ELR (cell line): Measurements from ENCODE around the gene CDKAL1.
A peak's percentile ranks its signal among the peaks of the same experiment; 100 is the strongest.

Experiments used
- DNase-seq: peaks from one replicate; pipeline ENCODE4 v3.0.0-alpha.2; 2015; ENCODE audit warnings: low read depth

CDKAL1 gene

GRCh38 chr6:20877008-20877937, 343.0 kb downstream of the CDKAL1 start:
- peak; percentile 98 for DNase-seq

GRCh38 chr6:20879121-20879520, 344.9 kb downstream of the CDKAL1 start:
- DNase-seq = no peak

DNA sequence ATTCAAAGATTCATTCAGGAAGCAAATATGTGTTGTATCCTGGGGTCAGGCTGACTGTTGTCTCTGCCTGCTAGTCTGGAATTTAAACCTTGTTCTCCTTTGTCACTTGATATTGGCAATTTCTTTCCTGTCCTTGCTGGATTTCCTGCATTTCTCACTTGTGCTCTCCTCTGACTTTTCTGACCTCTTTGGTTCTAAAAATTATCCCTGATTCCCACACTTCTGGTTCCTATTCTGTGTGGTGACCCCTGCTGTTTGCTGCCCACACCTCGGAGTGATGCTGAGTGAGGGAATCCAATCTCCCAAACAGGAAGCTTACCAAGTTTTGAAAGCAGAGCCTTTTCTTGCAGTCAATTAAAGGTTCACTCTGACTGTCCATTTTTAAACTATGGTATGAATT, 345.3 kb downstream of the CDKAL1 start:
- DNase-seq = no peak

- no peak for DNase-seq
Measured at GRCh38 chr6:20881365-20881764, 347.1 kb downstream of the CDKAL1 start.

DNA sequence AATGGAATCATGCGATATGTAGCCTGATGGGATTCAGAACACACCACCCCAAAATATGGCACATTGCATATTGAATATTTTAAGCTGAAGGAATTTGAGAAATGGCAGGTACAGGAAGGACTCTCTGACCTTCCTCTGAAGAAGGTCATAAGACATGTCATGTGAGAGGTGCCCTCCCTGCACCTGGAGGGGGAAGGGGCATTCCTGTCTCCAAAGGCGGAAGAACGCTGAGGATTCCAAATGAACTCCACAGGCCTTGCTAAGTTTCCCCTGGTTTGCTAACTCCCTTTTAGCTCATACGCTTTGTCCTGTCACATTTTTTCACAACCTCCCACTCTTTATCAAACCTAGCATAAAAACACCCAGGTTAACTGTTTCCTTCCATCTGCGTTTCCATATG, 347.8 kb downstream of the CDKAL1 start:
- DNase-seq = no peak

DNA sequence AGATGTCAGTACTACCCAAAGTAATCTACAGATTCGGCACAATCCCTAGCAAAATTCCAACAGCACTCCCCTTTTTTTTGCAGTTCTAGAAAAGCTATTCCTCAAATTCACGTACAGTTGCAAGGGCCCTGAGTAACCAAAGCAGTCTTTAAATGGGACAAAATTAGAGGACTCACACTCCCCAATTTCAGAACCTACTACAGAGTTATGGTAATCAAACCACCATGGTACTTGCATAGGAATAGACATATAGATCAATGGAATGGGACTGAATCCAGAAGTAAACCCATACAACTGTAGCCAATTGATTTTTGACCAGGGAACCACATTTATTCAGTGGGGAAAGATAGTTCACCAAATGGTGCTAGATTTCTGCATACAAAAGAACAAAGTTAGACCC, 350.8 kb downstream of the CDKAL1 start:
- no peak for DNase-seq

DNA sequence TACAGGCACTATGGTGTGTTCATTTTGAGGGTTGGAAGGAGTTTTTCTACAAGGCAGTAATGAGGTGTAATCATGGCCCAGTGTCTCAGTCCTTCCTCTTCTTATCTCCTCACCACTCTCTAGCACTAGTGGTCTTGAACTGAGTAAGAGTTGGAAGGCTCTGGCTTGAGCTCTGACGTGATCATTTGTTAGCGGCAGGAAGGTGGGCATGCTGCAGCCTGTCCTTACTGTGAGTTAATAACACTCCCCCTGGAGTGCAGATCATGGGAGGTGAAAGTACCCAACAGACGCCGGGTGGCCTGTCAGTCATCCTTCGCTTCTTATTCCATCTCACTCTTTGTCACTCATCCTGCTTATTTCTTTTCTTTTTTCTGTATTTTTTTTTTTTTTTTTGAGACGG, 356.9 kb downstream of the CDKAL1 start:
- DNase-seq = no peak

DNA sequence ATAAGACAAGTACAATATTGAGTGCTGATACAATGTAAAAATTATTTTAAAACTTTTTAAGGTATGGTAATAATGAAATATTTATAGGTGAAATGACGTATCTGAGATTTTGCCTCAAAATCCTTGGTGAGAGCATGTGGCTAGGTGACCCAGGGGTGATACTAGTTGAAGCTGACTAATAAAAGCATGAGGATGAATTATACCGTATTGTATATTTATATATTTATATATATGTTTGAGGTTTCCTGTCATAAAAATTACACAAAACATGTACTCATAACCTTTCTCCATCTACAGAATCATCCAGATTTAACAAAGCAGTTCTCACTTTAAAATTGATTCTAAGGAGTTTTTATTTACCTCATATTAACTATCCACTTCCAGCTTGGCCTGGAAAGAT, 358.1 kb downstream of the CDKAL1 start:
- peak; percentile 5 for DNase-seq

GRCh38 chr6:20893412-20893811, 359.2 kb downstream of the CDKAL1 start:
- no peak for DNase-seq

DNA sequence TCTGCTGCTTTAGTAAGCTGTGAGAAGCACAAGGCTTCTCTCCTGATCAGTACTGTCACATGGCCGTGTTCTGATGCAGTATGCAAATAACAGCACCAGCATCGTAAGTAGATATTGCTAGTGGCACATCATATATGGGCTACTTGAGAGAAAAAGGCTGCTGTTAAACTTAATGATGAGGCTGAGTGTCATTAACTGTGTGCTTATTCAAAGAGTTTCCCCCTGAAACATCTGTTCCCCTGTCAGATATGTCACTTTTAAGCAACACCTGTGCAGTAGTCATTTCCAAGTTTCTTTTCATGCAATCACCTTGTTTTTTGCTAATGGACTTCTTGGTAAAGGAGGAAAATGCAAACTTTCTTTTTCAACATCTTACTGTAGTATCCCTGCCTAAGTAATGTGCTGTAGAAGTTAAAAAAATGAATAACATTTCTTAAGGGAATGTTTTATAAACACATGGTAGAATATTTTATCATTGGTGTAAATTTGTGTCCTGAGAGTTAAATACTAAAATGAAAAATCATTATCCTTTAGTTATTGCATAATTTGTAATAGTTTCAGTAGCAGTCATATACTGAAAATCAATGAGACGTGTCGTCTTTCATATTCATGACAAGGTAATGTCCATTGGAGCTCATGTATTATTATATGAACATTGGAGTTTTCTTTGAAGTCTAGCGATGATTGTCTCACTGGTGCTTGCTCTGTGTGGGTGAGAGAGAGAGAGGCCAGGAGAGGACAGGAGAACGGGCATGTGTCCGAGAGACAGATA, 366.3 kb downstream of the CDKAL1 start:
- DNase-seq = no peak

DNA sequence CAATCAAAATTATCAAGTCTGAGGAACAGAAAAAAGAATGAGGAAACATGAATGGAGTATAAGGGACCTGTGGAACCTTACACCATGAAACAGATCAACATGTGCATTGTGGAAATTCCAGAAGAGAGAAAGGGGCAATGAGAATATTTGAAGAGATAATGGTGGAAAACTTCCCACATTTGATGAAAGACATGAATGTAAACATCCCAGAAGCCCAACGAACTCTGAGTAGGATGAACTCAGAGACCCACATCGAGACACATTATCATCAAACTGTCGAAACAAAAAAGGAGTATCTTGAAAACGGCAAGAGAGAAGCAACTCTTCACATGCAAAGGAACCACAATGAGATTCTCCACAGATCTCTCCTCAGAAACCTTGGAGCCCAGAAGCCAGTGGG, 371.1 kb downstream of the CDKAL1 start:
- DNase-seq = no peak

- peak; percentile 40 for DNase-seq
Measured at GRCh38 chr6:20906945-20907344, 372.7 kb downstream of the CDKAL1 start.

GRCh38 chr6:20907486-20908071, 373.3 kb downstream of the CDKAL1 start:
- DNase-seq = no peak

GRCh38 chr6:20909621-20910020, 375.4 kb downstream of the CDKAL1 start:
- DNase-seq = no peak

DNA sequence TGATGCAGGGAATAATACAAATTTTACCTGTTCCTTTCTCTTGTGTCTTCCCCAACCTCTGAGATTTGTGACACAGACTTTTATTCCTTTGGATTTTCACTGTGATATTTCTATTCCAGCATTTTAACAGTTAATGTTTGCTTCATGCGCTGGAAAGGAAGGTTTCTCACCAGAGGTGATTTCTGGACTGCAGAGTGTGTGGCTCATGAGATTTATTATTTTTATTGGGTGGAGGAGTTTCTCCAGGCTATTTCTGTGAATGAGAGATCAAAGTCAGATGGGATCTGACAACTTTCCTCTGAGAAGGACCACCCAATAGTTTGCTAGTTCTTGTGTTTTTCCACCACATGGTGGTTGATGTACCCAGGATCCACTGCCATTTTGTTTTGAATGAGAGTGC, 377.5 kb downstream of the CDKAL1 start:
- no peak for DNase-seq

DNA sequence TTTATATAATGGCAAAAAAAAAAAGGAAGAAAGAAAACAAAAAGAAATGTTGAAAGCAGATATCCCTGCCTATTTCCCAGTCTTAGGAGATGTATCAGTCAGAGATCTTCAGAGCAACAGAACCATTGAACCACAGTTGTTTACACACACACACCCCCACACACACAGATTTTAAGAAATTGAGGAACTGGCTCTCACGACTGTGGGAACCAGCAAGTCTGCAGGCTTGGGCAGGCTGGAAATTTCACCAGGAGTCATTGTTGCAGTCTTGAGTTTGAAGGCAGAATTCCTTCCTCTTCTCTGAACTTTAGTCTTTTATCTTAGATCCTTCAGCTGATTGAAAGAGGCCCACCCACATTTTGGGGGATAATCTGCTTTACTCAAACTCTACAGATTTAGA, 380.9 kb downstream of the CDKAL1 start:
- DNase-seq = no peak

GRCh38 chr6:20915626-20916025, 381.4 kb downstream of the CDKAL1 start:
- no peak for DNase-seq

DNA sequence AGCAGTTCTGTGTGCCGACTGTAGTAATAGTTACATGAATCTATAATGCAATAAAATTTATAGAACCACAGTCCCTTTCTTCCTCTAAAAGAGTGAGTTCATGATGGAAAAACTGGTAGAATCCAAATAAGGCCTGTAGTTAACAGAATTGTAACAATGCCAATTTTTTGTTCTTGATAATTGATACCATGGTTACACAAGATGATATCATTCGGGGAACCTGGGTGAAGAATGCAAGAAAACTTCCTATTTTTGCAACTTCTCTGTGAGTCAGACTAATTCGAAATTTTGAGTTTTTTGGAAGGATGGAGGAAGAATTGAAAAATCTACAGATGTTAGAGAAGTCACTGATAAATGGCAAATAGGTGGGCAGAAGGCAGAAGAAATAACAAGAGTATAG, 381.8 kb downstream of the CDKAL1 start:
- peak; percentile 28 for DNase-seq

DNA sequence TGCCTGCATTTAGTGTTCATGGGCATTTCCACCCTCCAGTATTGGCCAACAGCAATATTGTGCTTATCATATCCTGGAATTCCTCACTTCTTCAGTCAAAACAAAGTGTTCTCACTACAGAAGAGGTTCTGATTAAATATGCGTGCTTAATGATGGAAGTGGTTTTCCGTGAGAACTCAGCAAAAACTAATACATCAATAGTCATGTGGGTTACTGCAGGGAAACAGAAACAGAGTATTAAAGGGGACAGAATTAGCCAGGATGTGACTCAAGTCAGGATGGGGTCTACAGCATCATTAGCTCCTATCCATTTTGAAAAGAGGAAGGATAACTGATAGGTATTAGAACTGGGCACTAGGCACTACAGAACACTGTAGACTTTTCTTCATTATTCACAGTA, 384.6 kb downstream of the CDKAL1 start:
- DNase-seq = no peak

GRCh38 chr6:20919677-20920385, 385.6 kb downstream of the CDKAL1 start:
- DNase-seq = peak; percentile 47

DNA sequence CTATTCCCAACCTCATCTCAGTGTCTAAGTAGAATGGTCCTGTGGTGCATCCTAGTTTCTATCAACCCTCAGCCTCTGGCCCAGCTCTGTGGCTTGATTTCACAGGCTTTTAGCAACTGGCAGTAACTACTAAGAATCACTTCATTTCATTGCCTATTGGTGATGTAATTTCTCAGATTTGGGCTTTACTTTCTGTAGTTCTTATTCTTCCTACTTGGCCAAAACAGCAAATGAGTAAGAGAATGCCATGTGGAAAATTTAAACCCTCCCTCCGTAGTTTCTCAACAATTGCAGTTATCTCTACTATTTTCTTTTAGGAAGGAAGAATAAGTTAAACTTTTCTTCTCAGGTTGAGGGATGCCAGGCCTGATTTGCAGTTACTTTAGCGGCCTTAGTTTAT, 387.3 kb downstream of the CDKAL1 start:
- no peak for DNase-seq

DNA sequence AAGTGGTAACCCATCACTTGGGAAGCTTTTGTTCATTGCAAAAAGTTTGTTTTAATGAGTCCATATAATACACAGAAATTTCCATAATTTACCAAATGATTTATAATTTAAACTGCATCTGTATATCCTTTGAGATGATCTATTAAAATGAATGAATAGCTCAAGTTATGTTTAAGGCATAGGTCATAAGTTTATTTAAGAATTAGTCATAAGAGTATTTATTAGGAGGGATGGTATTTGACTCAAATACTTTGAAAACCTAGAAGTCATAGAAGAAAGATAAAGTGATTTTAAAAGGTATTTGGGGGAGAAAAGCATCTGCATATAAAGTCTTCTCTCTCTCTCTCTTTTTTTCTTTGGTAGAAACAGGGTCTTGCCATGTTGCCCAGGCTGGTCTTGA, 388.5 kb downstream of the CDKAL1 start:
- peak; percentile 6 for DNase-seq
